A549 (cell line): Measurements from ENCODE around the gene SORCS2. TPM values are rescaled to one million over a fixed set of nuclear protein-coding genes. Genes with fewer than 3 reads are reported as not detected.

Experiments
- ATAC-seq, 2 experiments: fragments of 200-7000 bp in 1 of 2; fragments of >200 bp in 1 of 2; cut with Nextera tagmentation in 1 of 2; cut with Tn5 transposase in 1 of 2; 3 replicates each; pipeline versions ENCODE4 v1.8.0 to v1.9.1; 2018 to 2020; ENCODE audit warnings: mild to moderate bottlenecking in 1 of 2, moderate library complexity in 1 of 2
- CTCF ChIA-PET: fragments of 300-600 bp; sonication (Branson Sonifier 250); formaldehyde crosslinking; extraction: SDS; loops from one replicate; lab custom pipeline; 2021; ENCODE audit warnings: antibody characterized with exemption, inconsistent platforms; lab: Yijun Ruan, JAX
- POLR2A ChIA-PET: fragments of 350-600 bp; formaldehyde crosslinking; extraction: SDS; loops from one replicate; lab custom pipeline; 2021; ENCODE audit warnings: antibody characterized with exemption, inconsistent platforms; lab: Yijun Ruan, JAX
- DNase-seq, 2 experiments: peaks; one replicate each; pipeline versions ENCODE4 v3.0.0 to v3.0.0-alpha.2; 2011 to 2016; ENCODE audit warnings: low read depth in 1 of 2, low spot score in 1 of 2
- FAIRE-seq: peaks from 2 replicates; lab custom pipeline; 2011; peaks lifted over from hg19 to GRCh38; lab: Jason Lieb, UNC
- H3K27ac ChIP-seq, 2 experiments: fragments of >200 bp; sonication (Bioruptor Twin); formaldehyde crosslinking; 3 replicates each; pipeline ENCODE4 v1.5.1; 2016 to 2017
- H3K4me1 ChIP-seq: fragments of >200 bp; sonication (Bioruptor Twin); formaldehyde crosslinking; 3 replicates; pipeline ENCODE4 v1.6.1; 2016
- H3K4me2 ChIP-seq: fragments of >200 bp; sonication (Bioruptor Twin); formaldehyde crosslinking; 3 replicates; pipeline ENCODE4 v1.6.1; 2016
- H3K4me3 ChIP-seq: fragments of >200 bp; sonication (Bioruptor Twin); formaldehyde crosslinking; 3 replicates; pipeline ENCODE4 v1.5.1; 2016
- H3K9me3 ChIP-seq: fragments of >200 bp; sonication (Bioruptor Twin); formaldehyde crosslinking; 3 replicates; pipeline ENCODE4 v1.6.1; 2016
- CBX2 ChIP-seq: fragments of 200-600 bp; sonication (generic); IDR thresholded peaks from 2 replicates; pipeline ENCODE4 v1.6.1; 2016; ENCODE audit warnings: low read depth, mild to moderate bottlenecking, borderline replicate concordance
- CBX8 ChIP-seq: fragments of 200-600 bp; sonication (generic); IDR thresholded peaks from 2 replicates; pipeline ENCODE4 v1.6.1; 2016
- E2F6 ChIP-seq: IDR thresholded peaks from 2 replicates; pipeline ENCODE4 v1.6.1; 2012; ENCODE audit warnings: low read depth, borderline replicate concordance
- EHF ChIP-seq: fragments of 250-450 bp; sonication (Bioruptor Pico); IDR thresholded peaks from 2 replicates; pipeline ENCODE4 v1.5.0; 2020; ENCODE audit warnings: mild to moderate bottlenecking
- EHMT2 ChIP-seq: fragments of 200-600 bp; sonication (generic); IDR thresholded peaks from 2 replicates; pipeline ENCODE4 v1.6.1; 2016; ENCODE audit warnings: antibody characterized with exemption, low read depth, mild to moderate bottlenecking, moderate library complexity
- ESRRA ChIP-seq: fragments of 150-350 bp; IDR thresholded peaks from 2 replicates; pipeline ENCODE4 v1.6.1; 2014; ENCODE audit warnings: mild to moderate bottlenecking, low read length, borderline replicate concordance
- HDAC2 ChIP-seq: fragments of 200-600 bp; sonication (generic); IDR thresholded peaks from 2 replicates; pipeline ENCODE4 v1.6.1; 2016
- HEYL ChIP-seq: fragments of 250-450 bp; sonication (Bioruptor Pico); IDR thresholded peaks from 2 replicates; pipeline ENCODE4 v1.8.0; 2021; ENCODE audit warnings: mild to moderate bottlenecking, moderate library complexity
- JUNB ChIP-seq: fragments of >200 bp; sonication (Bioruptor Twin); formaldehyde crosslinking; IDR thresholded peaks from 2 replicates; pipeline ENCODE4 v1.6.1; 2016
- KDM1A ChIP-seq: fragments of 200-600 bp; sonication (generic); IDR thresholded peaks from 2 replicates; pipeline ENCODE4 v1.6.1; 2016; ENCODE audit warnings: low read depth, mild to moderate bottlenecking
- KDM5A ChIP-seq: fragments of 200-600 bp; sonication (generic); IDR thresholded peaks from 2 replicates; pipeline ENCODE4 v1.6.1; 2016; ENCODE audit warnings: antibody characterized with exemption, mild to moderate bottlenecking
- MAFK ChIP-seq: fragments of 450-650 bp; IDR thresholded peaks from 2 replicates; pipeline ENCODE4 v1.6.1; 2014; ENCODE audit not compliant: partially characterized antibody
- PHF8 ChIP-seq: fragments of 200-600 bp; sonication (generic); IDR thresholded peaks from 2 replicates; pipeline ENCODE4 v1.6.1; 2016; ENCODE audit warnings: low read depth, mild to moderate bottlenecking, antibody characterized with exemption, moderate library complexity, borderline replicate concordance
- SREBF2 ChIP-seq: fragments of 450-650 bp; IDR thresholded peaks from 2 replicates; pipeline ENCODE4 v1.6.1; 2014; ENCODE audit warnings: mild to moderate bottlenecking, moderate library complexity
- TFCP2L1 ChIP-seq: fragments of 250-450 bp; sonication (Bioruptor Pico); IDR thresholded peaks from 2 replicates; pipeline ENCODE4 v1.5.0; 2021; ENCODE audit warnings: mild to moderate bottlenecking
- ZFP36 ChIP-seq: fragments of 450-650 bp; IDR thresholded peaks from 2 replicates; pipeline ENCODE4 v1.6.1; 2014; ENCODE audit warnings: borderline replicate concordance; ENCODE audit not compliant: partially characterized antibody
- WGBS: methylation state at CpG from one replicate; pipeline ENCODE4 v1.1.6; 2017; ENCODE audit errors: missing lambda C conversion rate; 5-methylcytosine and 5-hydroxymethylcytosine counted together
- polyA plus RNA-seq, 4 experiments: library from polyadenylated mRNA; depleted of rRNA in 3 of 4; stranded (reverse); fragments of >200 nt; fragmentation: RNase III in 1 of 4; extraction: RNeasy Plus Mini Kit Qiagen cat#74134 plus additional on column Dnase treatment in 1 of 4; gene quantifications; 2 replicates in 3 of 4; 3 replicates in 1 of 4; pipeline ENCODE4 v1.2.3, GENCODE V29; 2011 to 2017
- TF ChIP-seq, protein P1 (sequence below): fragments of 150-350 bp; IDR thresholded peaks from 2 replicates; pipeline ENCODE4 v1.6.1; 2014; ENCODE audit warnings: low read depth, mild to moderate bottlenecking, low read length
- TF ChIP-seq, protein P2 (sequence below): fragments of 450-650 bp; IDR thresholded peaks from 2 replicates; pipeline ENCODE4 v1.6.1; 2014; ENCODE audit warnings: antibody characterized with exemption

The SORCS2 gene
- polyA plus RNA-seq, 2 of the 4 experiments (the other 2 are of a cell fraction): 1.4 to 4.6 TPM

GRCh38 chr4:7758476-7758875 lies 566.1 kb downstream of the SORCS2 start:
- 93% methylated on average over 11 of the region's 11 CpGs for WGBS
- H3K27ac ChIP-seq: no peak overlapping the region
- ChIA-PET POLR2A (no interaction called here), CTCF (interaction anchor here (0.7 to 1.0 kb wide), 2 partner anchors 14 to 46 kb away, joined by 3 to 4 read pairs; no protein-coding TSS in a partner anchor)
- TF ChIP-seq, protein P1, sequence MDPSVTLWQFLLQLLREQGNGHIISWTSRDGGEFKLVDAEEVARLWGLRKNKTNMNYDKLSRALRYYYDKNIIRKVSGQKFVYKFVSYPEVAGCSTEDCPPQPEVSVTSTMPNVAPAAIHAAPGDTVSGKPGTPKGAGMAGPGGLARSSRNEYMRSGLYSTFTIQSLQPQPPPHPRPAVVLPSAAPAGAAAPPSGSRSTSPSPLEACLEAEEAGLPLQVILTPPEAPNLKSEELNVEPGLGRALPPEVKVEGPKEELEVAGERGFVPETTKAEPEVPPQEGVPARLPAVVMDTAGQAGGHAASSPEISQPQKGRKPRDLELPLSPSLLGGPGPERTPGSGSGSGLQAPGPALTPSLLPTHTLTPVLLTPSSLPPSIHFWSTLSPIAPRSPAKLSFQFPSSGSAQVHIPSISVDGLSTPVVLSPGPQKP: no peak
- TF ChIP-seq ESRRA (no peak), MAFK (no peak), E2F6 (no peak), ZFP36 (no peak), HDAC2 (no peak), CBX8 (no peak), KDM1A (no peak), SREBF2 (no peak), JUNB (no peak)
- TF ChIP-seq, protein P2, sequence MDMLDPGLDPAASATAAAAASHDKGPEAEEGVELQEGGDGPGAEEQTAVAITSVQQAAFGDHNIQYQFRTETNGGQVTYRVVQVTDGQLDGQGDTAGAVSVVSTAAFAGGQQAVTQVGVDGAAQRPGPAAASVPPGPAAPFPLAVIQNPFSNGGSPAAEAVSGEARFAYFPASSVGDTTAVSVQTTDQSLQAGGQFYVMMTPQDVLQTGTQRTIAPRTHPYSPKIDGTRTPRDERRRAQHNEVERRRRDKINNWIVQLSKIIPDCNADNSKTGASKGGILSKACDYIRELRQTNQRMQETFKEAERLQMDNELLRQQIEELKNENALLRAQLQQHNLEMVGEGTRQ: no peak
- no peak for FAIRE-seq
- peaks cover 13% of the 10 kb centered on the region for H3K4me1 ChIP-seq
- DNase-seq: no peak
- no peak overlapping the region for H3K4me3 ChIP-seq
- ATAC-seq: no peak
- no peaks in the 10 kb centered on the region for H3K9me3 ChIP-seq
- H3K4me2 ChIP-seq: no peak overlapping the region

DNA sequence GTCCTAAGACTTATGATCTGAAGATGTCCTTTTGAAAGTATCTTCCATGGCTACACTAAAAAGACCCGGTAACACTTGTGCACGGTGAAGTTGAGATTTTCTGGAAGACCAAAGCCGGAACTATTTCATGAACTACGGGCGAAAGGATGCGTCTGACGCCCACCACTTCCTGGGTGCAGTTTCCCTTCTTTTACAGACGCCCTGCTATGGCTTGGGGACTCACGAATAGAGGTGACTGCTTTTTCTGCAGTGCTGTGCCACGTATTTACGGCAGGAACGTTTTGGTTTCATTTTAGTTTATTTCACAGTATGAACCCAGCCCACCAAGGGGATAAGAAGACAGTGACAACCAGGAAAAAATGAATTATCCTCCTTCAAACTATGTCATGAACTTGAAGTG lies 566.9 kb downstream of the SORCS2 start:
- WGBS: 91% methylated on average over 12 of the region's 12 CpGs
- no peak for FAIRE-seq
- CTCF ChIA-PET: interaction anchor here (1.1 kb wide), 2 partner anchors 43 to 117 kb away, joined by 3 to 4 read pairs; no protein-coding TSS in a partner anchor
- no peaks in the 10 kb centered on the region for H3K9me3 ChIP-seq
- H3K27ac ChIP-seq: peak overlapping the region in 1 of 2 experiments; percentile 82; a peak in 1 of 6 replicates
- H3K4me3 ChIP-seq: no peak overlapping the region
- DNase-seq: no peak
- TF ChIP-seq PHF8 (no peak), CBX2 (no peak), EHMT2 (no peak), KDM5A (no peak), SREBF2 (no peak), EHF (CRISPR knock-in tag) (no peak), KDM1A (no peak), HEYL (CRISPR knock-in tag) (no peak), TFCP2L1 (no peak)
- TF ChIP-seq, protein P1: no peak
- TF ChIP-seq, protein P2: no peak
- H3K4me2 ChIP-seq: no peak overlapping the region
- ATAC-seq: no peak
- POLR2A ChIA-PET: no interaction called here
- peaks cover 13% of the 10 kb centered on the region for H3K4me1 ChIP-seq

- no peak for FAIRE-seq
- no peak for DNase-seq
- Histone ChIP-seq H3K4me3 (no peak overlapping the region), H3K4me1 (peaks cover 13% of the 10 kb centered on the region), H3K9me3 (no peaks in the 10 kb centered on the region), H3K4me2 (no peak overlapping the region), H3K27ac (peak overlapping the region in 1 of 2 experiments; percentile 82; a peak in 3 of 6 replicates)
- ATAC-seq: no peak
- 88% methylated on average over 7 of the region's 7 CpGs for WGBS
- no peak for TF ChIP-seq ZFP36
- ChIA-PET POLR2A (no interaction called here), CTCF (interaction anchor here (0.6 to 2.3 kb wide), 4 partner anchors 10 to 179 kb away, joined by 3 to 11 read pairs (median 4); no protein-coding TSS in a partner anchor)
These were observed 567.3 kb downstream of the SORCS2 start for GRCh38 chr4:7759635-7760034.
